Bronchial epithelial cell (primary cell): ENCODE data around the gene RNASE2. TPM values are rescaled to one million over a fixed set of nuclear protein-coding genes. Genes with fewer than 3 reads are reported as not detected.

ENCODE experiments used
- DNase-seq: peaks from one replicate; pipeline ENCODE4 v3.0.0-alpha.2; 2010; ENCODE audit warnings: low read depth
- FAIRE-seq: peaks from 2 replicates; lab custom pipeline; 2011; peaks lifted over from hg19 to GRCh38; lab: Jason Lieb, UNC
- H3K27me3 ChIP-seq: 2 replicates; pipeline ENCODE4 v1.5.1; 2011; ENCODE audit warnings: low read length; ENCODE audit not compliant: control insufficient read depth, insufficient read depth
- H3K36me3 ChIP-seq: 2 replicates; pipeline ENCODE4 v1.5.1; 2011; ENCODE audit warnings: low read length; ENCODE audit not compliant: control insufficient read depth, insufficient read depth
- H3K4me3 ChIP-seq: 2 replicates; pipeline ENCODE4 v1.5.1; 2011; ENCODE audit warnings: mild to moderate bottlenecking, low read depth, low read length, control low read depth
- CTCF ChIP-seq: IDR thresholded peaks from 2 replicates; pipeline ENCODE4 v1.5.1; 2011; ENCODE audit warnings: mild to moderate bottlenecking, moderate library complexity, low read length, control low read depth, inconsistent platforms; ENCODE audit not compliant: insufficient read depth, severe bottlenecking
- total RNA-seq: library from RNA; depleted of rRNA; stranded (reverse); fragments of >200 nt; gene quantifications from 2 replicates; pipeline ENCODE4 v1.2.1, GENCODE V29; 2014

Gene RNASE2
- total RNA-seq, 1 donor from 2014 or later: not detected

DNA sequence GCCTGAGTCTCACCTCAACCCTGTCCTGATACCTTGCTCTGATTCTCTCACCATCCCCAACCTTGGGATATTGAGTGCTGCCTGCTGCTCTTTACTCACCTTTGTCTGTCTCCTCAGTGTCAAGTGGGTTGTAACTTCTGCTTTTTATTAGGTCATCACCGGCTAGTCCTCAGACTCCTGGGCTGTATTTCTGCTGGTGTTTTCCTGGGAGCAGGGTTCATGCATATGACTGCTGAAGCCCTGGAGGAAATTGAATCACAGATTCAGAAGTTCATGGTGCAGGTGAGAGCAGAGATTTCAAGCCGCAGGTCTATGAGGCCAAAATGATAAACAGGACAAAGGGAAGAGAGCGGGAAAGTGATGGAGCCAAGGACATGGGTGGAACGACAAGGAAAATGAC is 44.3 kb downstream of the RNASE2 start:
- no peak overlapping the region for H3K4me3 ChIP-seq
- no peak for TF ChIP-seq CTCF
- FAIRE-seq (no peak), DNase-seq (no peak)
- no peaks in the 10 kb centered on the region for H3K27me3 ChIP-seq
- H3K36me3 ChIP-seq: peaks cover 12% of the 10 kb centered on the region

- FAIRE-seq (no peak), DNase-seq (no peak)
Measured at GRCh38 chr14:21001218-21001617, 45.9 kb downstream of the RNASE2 start.

DNA sequence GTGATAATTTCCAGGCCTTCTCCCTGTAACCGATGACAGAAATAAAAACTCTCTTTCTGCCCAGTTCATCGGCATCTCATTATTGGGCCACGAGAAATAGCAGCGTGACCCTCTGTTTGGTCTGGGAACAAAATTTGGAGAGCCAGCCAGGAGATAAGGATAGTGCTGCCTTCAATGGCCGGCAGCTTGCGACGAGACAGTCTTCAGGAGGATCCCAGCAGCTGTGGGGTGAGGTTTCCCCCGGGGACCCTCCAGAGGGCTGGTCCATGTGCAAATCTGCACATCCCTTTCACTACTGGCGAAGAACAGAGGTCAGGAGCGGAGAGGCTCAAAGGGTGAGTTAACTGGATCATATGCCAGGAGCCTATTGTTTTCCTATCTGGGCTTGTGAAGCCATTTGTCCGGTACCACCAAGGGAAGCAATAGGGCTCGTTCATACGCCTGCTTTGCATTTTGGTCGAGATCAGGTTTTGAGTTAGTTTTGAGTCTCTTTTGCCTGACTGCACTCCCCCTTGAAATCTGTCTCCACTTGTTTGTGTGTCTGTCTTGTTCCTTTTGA is 48.6 kb downstream of the RNASE2 start:
- FAIRE-seq (no peak), DNase-seq (no peak)
- Histone ChIP-seq H3K4me3 (no peak overlapping the region), H3K36me3 (no peaks in the 10 kb centered on the region), H3K27me3 (no peaks in the 10 kb centered on the region)
- TF ChIP-seq CTCF: no peak

More at GRCh38 chr14:21001218-21001617, 45.9 kb downstream of the RNASE2 start:
- Histone ChIP-seq H3K4me3 (no peak overlapping the region), H3K27me3 (no peaks in the 10 kb centered on the region), H3K36me3 (peaks cover 2% of the 10 kb centered on the region)
- no peak for TF ChIP-seq CTCF

Other genes starting within 250 kb of the RNASE2 start
- not detected in 2 replicates for gene EDDM3A, start 209.6 kb upstream of the RNASE2 start, total RNA-seq
- not detected in 2 replicates for gene EDDM3B, start 187.1 kb upstream of the RNASE2 start, total RNA-seq
- gene RNASE6, start 174.2 kb upstream of the RNASE2 start, total RNA-seq: not detected in 2 replicates
- gene RNASE1, start 152.6 kb upstream of the RNASE2 start, total RNA-seq: not detected in 2 replicates
- gene RNASE3, start 64.1 kb upstream of the RNASE2 start, total RNA-seq: not detected in 2 replicates
- gene METTL17, start 34.5 kb downstream of the RNASE2 start, total RNA-seq: 30.0 and 56.1 TPM in 2 replicates
- under 0.01 and 0.26 TPM in 2 replicates for gene SLC39A2, start 43.8 kb downstream of the RNASE2 start, total RNA-seq
- 9.2 and 23.3 TPM in 2 replicates for gene NDRG2, start 69.6 kb downstream of the RNASE2 start, total RNA-seq
- not detected in 2 replicates for gene TPPP2, start 74.7 kb downstream of the RNASE2 start, total RNA-seq
- not detected in 2 replicates for gene RNASE13, start 79.3 kb downstream of the RNASE2 start, total RNA-seq
- gene RNASE7, start 86.9 kb downstream of the RNASE2 start, total RNA-seq: 8.2 and 12.1 TPM in 2 replicates
- not detected in 2 replicates for gene RNASE8, start 102.3 kb downstream of the RNASE2 start, total RNA-seq
- 3.3 and 6.8 TPM in 2 replicates for gene ARHGEF40, start 114.8 kb downstream of the RNASE2 start, total RNA-seq
- gene ZNF219, start 143.2 kb downstream of the RNASE2 start, total RNA-seq: 7.8 and 8.2 TPM in 2 replicates
- gene TMEM253, start 145.6 kb downstream of the RNASE2 start, total RNA-seq: under 0.01 and 0.51 TPM in 2 replicates
- not detected in 2 replicates for gene OR5AU1, start 200.6 kb downstream of the RNASE2 start, total RNA-seq